Astrocyte of the cerebellum (primary cell): Measurements from ENCODE around the gene ZNF236.

Experiments
- DNase-seq: peaks from one replicate; pipeline ENCODE4 v3.0.0-alpha.2; 2011; ENCODE audit warnings: low read depth
- H3K4me3 ChIP-seq: 2 replicates; pipeline ENCODE4 v1.5.1; 2011; ENCODE audit warnings: mild to moderate bottlenecking, low read depth, low read length, moderate library complexity
- in situ Hi-C: cut with HindIII; loops from 2 replicates; pipeline ENCODE4 v1.10.0; 2017; ENCODE audit warnings: low sequenced_read_pairs
- TF ChIP-seq, protein P1 (sequence below): IDR thresholded peaks from 2 replicates; pipeline ENCODE4 v1.5.1; 2012; ENCODE audit warnings: low read length, low read depth, moderate library complexity, mild to moderate bottlenecking; ENCODE audit errors: missing control alignments

ZNF236 gene

DNA sequence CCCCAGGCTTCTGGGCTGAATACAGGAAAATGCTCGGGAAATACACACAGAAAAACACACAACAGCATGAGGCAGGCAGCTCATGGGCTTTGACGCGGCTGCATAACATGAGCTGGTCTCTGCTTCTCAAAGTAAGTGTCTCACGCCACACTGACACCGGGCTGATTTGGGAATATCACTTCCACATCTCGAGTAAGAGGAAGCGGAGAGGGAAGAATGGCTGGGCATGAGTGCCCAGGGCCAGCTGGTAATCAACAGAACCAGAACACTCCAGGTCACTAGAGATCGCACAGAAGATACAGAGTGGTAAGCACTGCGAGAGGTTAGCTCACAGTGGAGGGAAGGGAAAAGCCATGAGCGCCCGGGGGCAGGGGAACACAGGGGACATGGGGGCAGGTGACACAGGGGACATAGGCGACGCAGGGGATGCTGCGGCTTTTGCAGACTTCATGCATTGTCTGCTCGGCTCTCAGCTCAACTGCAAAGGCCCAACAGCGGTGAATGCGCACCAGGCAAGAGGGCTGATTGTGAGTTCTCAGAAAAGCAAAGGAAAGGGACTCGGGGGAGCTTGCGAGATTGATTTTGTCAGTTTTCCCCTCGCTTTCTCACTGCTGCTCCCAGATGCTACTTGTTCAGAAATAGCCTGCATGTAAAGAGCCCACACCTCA lies 168.8 kb downstream of the ZNF236 start:
- TF ChIP-seq, protein P1, sequence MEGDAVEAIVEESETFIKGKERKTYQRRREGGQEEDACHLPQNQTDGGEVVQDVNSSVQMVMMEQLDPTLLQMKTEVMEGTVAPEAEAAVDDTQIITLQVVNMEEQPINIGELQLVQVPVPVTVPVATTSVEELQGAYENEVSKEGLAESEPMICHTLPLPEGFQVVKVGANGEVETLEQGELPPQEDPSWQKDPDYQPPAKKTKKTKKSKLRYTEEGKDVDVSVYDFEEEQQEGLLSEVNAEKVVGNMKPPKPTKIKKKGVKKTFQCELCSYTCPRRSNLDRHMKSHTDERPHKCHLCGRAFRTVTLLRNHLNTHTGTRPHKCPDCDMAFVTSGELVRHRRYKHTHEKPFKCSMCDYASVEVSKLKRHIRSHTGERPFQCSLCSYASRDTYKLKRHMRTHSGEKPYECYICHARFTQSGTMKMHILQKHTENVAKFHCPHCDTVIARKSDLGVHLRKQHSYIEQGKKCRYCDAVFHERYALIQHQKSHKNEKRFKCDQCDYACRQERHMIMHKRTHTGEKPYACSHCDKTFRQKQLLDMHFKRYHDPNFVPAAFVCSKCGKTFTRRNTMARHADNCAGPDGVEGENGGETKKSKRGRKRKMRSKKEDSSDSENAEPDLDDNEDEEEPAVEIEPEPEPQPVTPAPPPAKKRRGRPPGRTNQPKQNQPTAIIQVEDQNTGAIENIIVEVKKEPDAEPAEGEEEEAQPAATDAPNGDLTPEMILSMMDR: no peak
- H3K4me3 ChIP-seq: no peak overlapping the region
- DNase-seq: no peak
- in situ Hi-C loops: no loop called here

DNA sequence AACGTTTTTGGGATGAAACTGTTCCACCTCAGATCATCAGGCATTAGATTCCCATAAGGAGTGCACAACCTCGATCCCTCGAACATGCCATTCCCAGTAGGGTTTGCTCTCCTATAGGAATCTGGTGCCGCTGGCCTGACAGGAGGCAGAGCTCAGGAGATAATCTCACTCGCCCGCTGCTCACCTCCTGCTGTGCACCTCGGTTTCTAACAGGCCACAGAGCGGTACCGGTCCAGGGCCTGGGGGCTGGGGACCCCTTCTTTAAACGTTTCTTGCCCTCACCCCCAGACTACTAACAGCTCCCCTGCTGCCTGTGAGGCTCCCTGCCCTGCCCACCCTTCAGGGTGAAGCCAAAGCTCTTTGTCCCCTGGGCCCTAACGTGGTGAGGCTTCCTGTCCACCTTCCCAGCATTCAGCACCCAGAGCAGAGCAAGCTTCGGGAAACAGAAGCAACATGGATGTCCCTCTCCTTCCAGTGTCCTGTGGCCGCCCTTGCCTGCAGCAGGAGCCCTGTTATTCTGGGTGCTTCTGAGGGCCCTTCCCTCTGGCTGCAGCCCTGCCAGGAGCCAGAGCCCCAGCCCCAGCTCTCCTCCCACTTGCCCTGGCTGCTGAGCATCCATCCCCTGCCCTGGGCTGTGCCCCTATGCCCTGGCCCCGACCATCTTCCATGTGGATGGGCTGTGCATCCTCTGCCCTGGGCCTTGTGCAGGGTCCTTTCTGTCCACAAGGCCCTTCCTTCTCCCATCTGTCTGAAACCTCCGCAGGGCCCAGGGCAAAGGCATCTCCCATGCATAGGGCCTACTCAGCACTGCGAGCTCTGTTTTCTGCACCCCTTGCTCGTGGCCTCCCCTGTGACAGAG lies 170.1 kb downstream of the ZNF236 start:
- no peak overlapping the region for H3K4me3 ChIP-seq
- in situ Hi-C loops: no loop called here
- DNase-seq: no peak
- TF ChIP-seq, protein P1: no peak

- in situ Hi-C loops: no loop called here
These were observed 170.7 kb downstream of the ZNF236 start for GRCh38 chr18:76993085-76993382.

DNA sequence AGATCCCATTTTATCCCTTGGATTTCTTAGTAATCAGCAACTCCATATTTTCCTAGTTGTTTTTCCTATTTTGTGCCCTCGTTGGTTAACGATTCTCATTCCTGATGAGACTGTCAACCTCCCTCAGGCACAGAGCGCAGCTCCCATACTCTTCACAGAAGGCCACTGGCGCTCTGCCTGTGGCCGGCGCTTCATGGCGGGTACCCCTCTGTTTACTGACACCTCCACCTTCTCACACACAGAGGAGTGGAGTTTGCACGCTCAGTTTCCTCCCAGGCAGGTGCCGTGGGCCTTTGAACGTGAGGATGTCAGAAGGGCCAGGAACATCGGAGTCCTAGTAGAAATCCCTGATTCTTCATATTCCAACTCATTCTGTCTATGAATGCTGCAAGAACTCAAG lies 171.2 kb downstream of the ZNF236 start:
- in situ Hi-C loops: no loop called here
- no peak for DNase-seq
- TF ChIP-seq, protein P1: no peak
- no peak overlapping the region for H3K4me3 ChIP-seq

More at GRCh38 chr18:76993085-76993382, 170.7 kb downstream of the ZNF236 start:
- TF ChIP-seq, protein P1: no peak
- no peak for DNase-seq
- H3K4me3 ChIP-seq: no peak overlapping the region

DNA sequence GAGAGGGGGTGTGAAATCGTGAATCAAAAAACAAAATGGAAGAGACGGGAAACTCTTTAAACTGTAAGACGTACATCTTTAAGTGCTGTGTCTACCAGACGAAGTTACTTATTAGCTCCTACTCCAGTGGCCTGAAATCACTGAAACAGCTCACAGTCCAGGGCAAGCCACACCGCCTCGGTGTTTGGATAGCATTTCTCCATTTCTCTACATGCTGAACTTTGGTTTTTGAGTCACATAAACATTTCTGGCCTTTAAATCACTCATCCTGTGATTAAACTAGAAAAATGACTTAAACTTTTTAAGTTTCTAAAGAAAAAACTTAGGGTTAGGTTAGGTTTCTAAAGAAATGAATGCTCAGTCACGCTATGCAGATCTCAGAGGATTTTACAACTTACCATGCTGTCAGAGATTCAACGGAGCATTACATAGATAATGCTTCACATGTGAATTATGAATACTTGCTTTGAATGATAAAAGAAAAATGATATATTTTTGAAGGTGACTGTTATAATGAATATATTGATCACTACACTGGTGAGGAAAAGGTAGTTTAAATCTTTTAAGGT lies 171.8 kb downstream of the ZNF236 start:
- in situ Hi-C loops: no loop called here
- DNase-seq: no peak
- TF ChIP-seq, protein P1: no peak
- no peak overlapping the region for H3K4me3 ChIP-seq

DNA sequence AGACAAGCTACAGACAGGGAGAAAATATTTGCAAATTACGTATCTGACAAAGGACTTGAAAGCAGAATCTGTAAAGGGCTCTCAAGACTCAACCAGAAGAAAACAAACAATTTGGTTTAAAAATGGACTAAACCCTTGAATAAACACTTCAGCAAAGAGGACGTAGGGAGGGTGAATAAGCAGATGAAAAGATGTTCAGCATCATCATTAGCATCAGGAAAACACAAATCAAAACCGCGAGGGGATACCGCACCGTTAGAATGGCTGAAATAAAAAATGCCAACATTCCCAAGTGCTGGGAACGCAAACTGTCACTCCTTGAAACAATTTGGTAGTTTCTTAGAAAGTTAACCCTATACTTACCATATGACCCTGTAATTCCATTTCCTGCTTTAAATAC lies 173.5 kb downstream of the ZNF236 start:
- no peak for DNase-seq
- TF ChIP-seq, protein P1: no peak
- in situ Hi-C loops: no loop called here

More for the DNA sequence above, 173.5 kb downstream of the ZNF236 start:
- H3K4me3 ChIP-seq: no peak overlapping the region
